Subcutaneous adipose tissue (tissue), 4 donors: Measurements from ENCODE around the gene CHST8. TPM values are rescaled to one million over a fixed set of nuclear protein-coding genes. Genes with fewer than 3 reads are reported as not detected.

ENCODE experiments used
- CTCF ChIP-seq: fragments of 450-650 bp; IDR thresholded peaks from one replicate; pipeline ENCODE4 v1.5.1; 2016; ENCODE audit warnings: low read depth, mild to moderate bottlenecking, control low read depth, antibody characterized with exemption, moderate library complexity
- total RNA-seq, 4 donors: library from RNA; depleted of rRNA; stranded (reverse); fragments of >200 nt; gene quantifications; one replicate each; pipeline ENCODE4 v1.1.0, GENCODE V29; 2016

Gene CHST8
- total RNA-seq, 4 donors from 2014 or later, result 0.49 to 4.0 (median 0.70) TPM

GRCh38 chr19:33703821-33704220 lies 82.1 kb downstream of the CHST8 start:
- TF ChIP-seq CTCF, result no peak

- no peak for TF ChIP-seq CTCF
These were observed 82.5 kb downstream of the CHST8 start for GRCh38 chr19:33704271-33704670.

- no peak for TF ChIP-seq CTCF
These were observed 83.5 kb downstream of the CHST8 start for GRCh38 chr19:33705090-33705847.

GRCh38 chr19:33705860-33706259 lies 84.1 kb downstream of the CHST8 start:
- TF ChIP-seq CTCF, result no peak

- no peak for TF ChIP-seq CTCF
These were observed 84.9 kb downstream of the CHST8 start for GRCh38 chr19:33706631-33707030.

- no peak for TF ChIP-seq CTCF
These were observed 90.5 kb downstream of the CHST8 start for GRCh38 chr19:33712268-33712667.

GRCh38 chr19:33713194-33713593 lies 91.4 kb downstream of the CHST8 start:
- TF ChIP-seq CTCF, result no peak
